GM10266 (cell line): ENCODE data around the gene STK4.

Experiments used
- DNase-seq: peaks from one replicate; pipeline ENCODE4 v3.0.0; 2012; ENCODE audit errors: extremely low spot score
- TF ChIP-seq, protein P1 (sequence below): IDR thresholded peaks from 2 replicates; pipeline ENCODE4 v1.5.1; 2012; ENCODE audit warnings: mild to moderate bottlenecking, low read depth; ENCODE audit not compliant: control insufficient read depth, insufficient read depth; ENCODE audit errors: missing control alignments

STK4 gene

DNA sequence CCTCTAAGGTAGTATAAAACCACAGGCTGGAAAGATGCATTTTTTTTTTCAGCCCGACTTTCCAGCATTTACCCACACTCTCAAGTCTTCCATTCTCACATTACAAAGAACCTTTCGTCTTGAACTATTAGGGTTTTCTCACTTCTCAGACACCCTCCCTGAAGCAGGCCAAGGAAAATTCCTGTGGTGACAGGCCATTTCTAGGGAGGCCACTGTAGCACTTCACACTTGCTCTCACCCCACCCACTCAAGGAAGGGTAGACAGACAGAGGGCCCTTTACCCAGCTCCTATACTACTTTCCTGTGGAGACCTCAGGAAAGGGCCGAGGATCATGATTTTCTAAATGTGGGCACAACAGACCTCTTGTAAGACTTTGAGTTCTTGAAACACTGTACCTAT lies 106.9 kb downstream of the STK4 start:
- TF ChIP-seq, protein P1, sequence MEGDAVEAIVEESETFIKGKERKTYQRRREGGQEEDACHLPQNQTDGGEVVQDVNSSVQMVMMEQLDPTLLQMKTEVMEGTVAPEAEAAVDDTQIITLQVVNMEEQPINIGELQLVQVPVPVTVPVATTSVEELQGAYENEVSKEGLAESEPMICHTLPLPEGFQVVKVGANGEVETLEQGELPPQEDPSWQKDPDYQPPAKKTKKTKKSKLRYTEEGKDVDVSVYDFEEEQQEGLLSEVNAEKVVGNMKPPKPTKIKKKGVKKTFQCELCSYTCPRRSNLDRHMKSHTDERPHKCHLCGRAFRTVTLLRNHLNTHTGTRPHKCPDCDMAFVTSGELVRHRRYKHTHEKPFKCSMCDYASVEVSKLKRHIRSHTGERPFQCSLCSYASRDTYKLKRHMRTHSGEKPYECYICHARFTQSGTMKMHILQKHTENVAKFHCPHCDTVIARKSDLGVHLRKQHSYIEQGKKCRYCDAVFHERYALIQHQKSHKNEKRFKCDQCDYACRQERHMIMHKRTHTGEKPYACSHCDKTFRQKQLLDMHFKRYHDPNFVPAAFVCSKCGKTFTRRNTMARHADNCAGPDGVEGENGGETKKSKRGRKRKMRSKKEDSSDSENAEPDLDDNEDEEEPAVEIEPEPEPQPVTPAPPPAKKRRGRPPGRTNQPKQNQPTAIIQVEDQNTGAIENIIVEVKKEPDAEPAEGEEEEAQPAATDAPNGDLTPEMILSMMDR, result no peak
- DNase-seq, result no peak

DNA sequence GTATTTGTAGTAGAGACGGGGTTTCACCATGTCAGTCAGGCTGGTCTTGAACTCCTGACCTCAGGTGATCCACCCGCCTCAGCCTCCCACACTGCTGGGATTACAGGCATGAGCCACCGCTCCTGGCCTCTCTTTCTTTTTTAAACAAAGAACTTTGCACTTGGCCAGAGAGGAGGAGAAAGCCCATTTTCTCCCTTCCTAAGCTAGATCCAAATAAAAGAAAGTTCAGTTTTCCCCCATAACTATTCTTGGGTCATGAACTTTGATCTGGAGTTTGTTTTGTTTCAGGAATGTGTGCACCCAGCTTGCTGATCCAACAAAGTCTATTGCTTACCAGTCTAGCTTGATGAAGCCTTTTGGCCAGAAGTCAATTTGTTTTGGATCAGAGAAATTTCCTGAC lies 111.2 kb downstream of the STK4 start:
- no peak for DNase-seq
- TF ChIP-seq, protein P1, result no peak

DNA sequence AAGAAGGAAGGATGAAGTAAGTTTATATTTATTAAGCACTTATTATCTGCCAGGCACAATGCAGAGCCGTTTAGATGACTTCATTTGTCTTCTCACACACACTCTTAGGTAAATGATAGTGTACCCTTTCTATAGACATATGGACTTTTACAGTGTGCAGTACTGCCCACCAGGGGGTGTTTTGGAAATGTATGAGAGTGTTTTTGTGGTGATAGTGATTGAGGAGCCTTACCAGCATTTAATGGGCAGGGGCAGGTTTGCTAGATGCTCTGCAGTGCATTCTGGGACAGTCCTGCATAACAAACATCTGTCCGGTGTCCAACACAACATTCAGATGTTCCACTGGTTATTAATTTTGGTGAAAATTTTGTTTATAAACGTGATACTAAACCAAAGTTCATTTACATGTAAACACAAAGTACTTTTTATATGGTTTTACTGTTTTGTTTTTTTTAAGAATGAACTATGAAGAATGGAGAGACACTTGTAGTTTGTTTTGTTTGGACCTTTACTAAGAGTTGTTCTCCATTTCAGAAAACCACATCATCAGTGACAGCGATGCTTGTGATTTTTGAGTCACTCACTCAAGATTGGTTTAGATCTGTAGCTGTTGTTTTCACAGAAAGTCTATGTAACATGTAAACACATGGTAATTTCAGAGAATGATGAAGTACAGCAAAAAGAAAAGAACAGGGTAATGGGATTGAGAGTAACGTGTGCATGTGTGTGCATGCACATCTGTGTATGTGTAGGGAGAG lies 114.7 kb downstream of the STK4 start:
- TF ChIP-seq, protein P1, result peak; percentile 3

DNA sequence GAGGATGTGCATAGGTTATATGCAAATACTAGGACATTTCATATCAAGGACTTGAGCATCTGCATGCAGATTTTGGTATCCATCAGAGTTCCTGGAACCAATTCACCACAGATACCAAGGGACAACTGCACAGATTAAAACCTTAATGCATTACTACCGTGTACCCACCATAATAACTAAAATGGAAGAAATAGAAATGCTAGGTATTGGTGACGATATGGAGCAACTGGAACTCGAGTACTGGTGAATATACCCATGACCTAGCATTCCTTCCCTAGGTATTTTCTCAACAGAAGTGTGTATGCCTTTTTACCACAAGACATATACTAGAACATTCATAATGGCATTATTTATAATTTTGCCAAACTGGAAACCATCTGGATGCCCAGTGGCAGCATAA lies 116.2 kb downstream of the STK4 start:
- TF ChIP-seq, protein P1, result no peak
- no peak for DNase-seq

More for the DNA sequence above, 114.7 kb downstream of the STK4 start:
- DNase-seq, result no peak

DNA sequence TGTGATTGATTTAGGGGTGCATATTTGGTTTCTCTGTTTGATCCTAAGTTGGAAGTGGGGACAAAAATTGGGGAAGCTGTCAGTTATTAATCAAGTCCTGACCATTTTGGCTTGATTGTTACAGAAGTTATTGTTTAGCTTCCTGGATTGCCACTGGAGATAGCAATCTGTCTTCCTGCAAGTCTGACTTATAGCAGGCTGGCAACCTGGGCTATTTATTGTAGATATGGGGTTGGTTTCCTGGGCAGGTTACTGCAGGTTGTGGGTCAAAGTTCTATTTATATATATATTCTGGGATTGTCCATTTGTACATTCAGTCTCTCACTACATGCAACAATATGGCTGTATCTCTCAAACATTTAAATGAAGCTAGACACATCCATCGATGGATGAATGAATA lies 116.8 kb downstream of the STK4 start:
- TF ChIP-seq, protein P1, result no peak
- DNase-seq, result no peak

DNA sequence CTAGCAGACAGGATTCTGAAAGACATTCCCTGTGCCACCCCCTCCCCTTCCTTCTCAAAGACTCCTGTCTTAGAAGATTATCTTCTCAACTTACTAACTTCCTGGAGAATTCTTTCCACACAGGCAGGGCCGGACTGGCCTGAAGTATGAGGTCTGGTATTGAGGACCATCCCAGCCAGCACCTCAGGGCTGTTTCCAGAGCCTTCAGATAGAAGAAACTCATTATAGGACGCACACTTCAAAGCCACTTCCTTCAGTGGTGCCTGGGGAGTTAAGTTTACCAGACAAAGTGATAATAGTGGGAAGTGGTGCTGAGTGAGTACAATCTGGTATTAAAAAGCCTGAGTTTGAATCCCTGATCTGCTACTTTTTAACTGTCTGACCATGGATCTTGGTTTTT lies 119.0 kb downstream of the STK4 start:
- DNase-seq, result no peak
- TF ChIP-seq, protein P1, result no peak

DNA sequence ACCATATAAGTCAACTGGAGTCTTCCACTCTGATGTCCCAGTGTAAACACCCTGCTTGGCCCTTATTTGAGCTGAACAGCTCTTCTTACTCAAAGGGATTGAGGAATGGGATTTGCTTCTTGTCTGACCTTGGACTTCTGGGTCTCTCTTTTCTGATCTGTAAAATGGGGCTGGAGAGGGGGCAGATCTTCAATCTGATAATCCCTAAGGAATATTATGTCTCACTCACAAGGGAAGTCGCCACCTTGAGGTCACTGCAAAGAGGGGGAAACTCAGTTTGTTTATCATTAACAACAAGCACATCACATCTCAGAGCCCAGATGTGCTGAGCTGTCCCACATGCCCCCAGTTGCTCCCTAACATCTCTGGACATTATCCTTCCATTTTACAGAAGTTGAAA lies 119.6 kb downstream of the STK4 start:
- TF ChIP-seq, protein P1, result no peak
- DNase-seq, result no peak
